Measurements from ENCODE around the gene ZBTB16.
A peak's percentile ranks its signal among the peaks of the same experiment; 100 is the strongest.

Gene ZBTB16

DNA sequence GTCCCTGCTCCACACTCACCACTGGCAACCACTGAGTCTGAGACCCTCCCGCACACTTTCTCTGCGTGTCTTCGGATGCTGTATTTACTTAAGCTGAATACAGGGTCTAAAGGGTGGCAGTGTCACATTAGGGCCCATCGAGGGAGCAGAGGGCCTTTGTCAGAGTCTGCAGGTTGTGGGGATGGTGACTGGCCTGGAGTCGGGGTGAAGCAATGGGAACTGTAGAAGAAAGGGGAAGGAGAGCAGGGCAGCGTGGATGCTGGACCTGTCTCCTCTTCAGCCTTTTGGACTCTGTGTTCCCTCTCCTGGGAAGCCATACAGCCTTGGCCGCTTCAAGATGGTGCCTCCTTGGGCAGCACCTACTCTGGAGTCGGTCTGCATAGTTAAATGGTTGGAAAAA is 61.1 kb downstream of the ZBTB16 start:
- no peaks in the 10 kb centered on the region for H3K9me3 Mint-ChIP-seq
- ATAC-seq, result no peak
- H3K27me3 Mint-ChIP-seq, result peaks cover 15% of the 10 kb centered on the region
- no peak overlapping the region for H3K4me3 Mint-ChIP-seq
- H3K4me1 Mint-ChIP-seq, result no peaks in the 10 kb centered on the region
- no peak overlapping the region for H3K27ac Mint-ChIP-seq
- DNase-seq, result no peak

DNA sequence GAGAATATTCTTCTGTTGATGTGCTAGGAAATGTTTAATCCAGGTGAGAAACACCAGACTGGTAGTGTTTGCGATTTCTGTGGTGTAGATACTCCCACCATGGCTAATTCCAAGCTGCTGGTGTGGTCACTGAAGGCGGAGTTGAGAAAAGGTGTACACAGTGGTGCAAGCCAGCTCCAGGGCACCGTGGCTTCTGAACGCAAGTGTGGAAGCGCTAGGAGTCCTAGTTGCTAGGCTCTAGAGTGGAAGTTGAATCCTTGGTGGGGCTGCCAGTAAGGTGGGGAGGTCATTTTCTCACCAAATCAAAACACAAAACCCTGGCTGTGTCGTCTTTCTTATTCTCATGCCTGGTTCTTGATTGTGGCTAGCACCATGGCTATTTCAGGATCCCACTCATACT is 61.6 kb downstream of the ZBTB16 start:
- Mint-ChIP-seq H3K4me3 (no peak overlapping the region), H3K27me3 (peaks cover 15% of the 10 kb centered on the region), H3K27ac (no peak overlapping the region), H3K4me1 (no peaks in the 10 kb centered on the region), H3K9me3 (no peaks in the 10 kb centered on the region)
- no peak for DNase-seq
- ATAC-seq, result no peak

DNA sequence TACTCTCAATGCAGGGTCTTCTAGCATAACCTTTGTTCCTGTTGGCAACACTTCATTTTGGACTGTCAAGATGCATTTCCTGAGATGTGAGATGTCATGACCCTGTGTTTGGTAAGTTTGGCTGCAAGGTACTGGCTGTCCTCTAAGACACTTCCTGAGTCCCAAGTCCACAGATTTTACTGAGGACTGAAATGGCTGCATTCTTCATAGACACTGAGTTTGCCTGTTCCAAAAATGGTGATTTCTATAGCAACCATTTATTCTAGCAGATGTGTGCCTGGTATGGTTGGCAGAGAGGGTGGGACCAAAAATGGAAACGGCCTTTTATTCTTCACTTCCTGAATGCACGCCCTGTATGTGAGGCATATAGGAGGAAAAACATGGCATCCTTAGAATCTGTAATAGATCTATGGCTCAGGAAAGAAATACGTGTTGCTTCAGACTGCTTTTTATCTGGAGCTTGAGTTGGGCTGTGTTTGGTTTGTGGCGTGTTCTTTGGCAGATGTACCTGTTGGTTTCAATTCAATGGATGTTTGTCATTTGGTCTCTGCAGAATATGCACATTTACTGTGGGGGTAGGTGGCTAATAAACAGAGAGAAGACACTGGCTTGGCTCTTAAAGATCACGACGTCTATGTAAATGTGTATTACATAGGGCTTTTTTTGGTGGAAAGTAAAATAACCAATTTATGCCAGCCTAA is 62.4 kb downstream of the ZBTB16 start:
- ATAC-seq (no peak), DNase-seq (no peak)
- Mint-ChIP-seq H3K9me3 (no peaks in the 10 kb centered on the region), H3K4me1 (no peaks in the 10 kb centered on the region), H3K4me3 (no peak overlapping the region), H3K27me3 (peaks cover 9% of the 10 kb centered on the region), H3K27ac (no peak overlapping the region)

DNA sequence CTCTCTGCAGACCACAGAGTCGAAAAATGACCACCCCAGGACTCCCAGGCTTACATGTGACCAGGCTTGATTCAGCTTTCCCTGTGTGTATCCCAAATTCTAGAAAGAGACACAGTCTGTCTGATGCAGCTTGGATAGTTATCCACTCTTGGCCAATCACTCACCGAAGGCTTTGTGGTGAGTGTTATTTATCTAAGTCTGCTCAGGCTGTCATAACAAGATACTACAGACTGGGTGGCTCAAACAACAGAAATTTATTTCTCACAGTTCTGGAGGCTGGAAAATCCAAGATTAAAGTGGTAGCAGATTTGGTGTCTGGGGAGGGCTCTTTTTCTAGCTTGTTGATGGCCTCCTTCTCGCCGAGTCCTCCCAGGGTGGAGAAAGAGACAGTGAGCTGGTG is 63.2 kb downstream of the ZBTB16 start:
- ATAC-seq, result no peak
- no peak overlapping the region for H3K4me3 Mint-ChIP-seq
- H3K27me3 Mint-ChIP-seq, result peaks cover 2% of the 10 kb centered on the region
- no peak overlapping the region for H3K27ac Mint-ChIP-seq
- DNase-seq, result no peak
- H3K9me3 Mint-ChIP-seq, result no peaks in the 10 kb centered on the region
- H3K4me1 Mint-ChIP-seq, result no peaks in the 10 kb centered on the region

DNA sequence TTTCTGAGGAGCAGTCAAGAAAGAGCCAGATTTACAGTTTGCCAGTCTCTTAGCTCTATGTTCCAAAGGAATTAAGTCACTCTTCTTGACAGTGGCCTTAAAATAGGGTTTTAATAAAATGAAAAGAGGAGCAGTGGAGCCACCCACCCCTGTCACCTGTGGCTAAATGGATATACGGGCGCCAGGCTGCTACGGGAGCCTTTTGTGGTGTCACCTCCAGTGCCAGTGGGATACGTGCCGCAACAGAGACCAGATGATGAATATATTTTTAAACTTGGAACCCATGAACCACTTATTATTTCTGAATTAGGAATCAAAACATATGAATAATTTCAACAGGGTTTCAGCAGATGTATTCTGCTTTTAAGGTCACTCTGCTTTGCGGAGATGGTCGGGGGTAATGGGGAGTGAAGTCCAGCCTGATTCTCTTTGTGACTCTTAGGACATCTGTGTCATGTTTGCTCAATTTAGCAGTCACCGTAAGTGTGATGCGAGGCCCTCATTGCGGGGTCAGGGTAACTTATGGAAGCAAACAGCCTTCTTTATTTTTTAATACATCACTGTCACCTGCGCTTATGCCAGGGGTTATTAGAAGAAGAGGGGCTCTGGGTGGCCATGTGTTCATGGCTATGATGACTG is 64.3 kb downstream of the ZBTB16 start:
- ATAC-seq, result no peak
- no peaks in the 10 kb centered on the region for H3K9me3 Mint-ChIP-seq
- H3K4me3 Mint-ChIP-seq, result no peak overlapping the region
- no peak for DNase-seq
- H3K4me1 Mint-ChIP-seq, result no peaks in the 10 kb centered on the region
- no peaks in the 10 kb centered on the region for H3K27me3 Mint-ChIP-seq
- H3K27ac Mint-ChIP-seq, result no peak overlapping the region

DNA sequence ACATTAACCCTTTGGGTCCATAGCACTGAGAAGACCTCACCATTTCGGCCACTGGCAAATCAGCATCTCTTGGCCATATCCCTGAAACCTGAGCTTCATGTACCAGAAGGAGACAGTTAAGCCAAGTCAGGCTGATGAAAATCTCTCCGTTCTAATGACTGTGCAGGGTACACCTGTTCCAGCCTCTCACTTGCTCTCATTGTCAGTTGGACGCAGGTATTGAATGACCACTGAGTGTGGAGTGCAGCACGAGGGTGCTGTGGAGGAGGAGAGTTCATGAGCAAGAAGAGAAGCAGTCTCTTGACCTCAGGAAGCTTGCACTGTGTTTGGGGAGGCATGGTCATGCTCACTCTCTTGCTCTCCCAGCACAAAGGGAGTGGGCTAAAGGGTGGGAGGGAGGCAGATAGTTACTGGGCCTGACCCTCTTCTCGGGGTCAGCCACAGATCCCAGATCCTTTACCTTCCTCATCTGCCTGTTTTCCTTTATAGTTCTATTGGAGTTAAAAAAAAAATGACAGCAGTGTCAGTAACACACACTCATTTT is 65.2 kb downstream of the ZBTB16 start:
- no peak for DNase-seq
- peaks cover 6% of the 10 kb centered on the region for H3K4me1 Mint-ChIP-seq
- ATAC-seq, result no peak
- H3K27ac Mint-ChIP-seq, result no peak overlapping the region
- H3K9me3 Mint-ChIP-seq, result no peaks in the 10 kb centered on the region
- no peaks in the 10 kb centered on the region for H3K27me3 Mint-ChIP-seq
- no peak overlapping the region for H3K4me3 Mint-ChIP-seq

DNA sequence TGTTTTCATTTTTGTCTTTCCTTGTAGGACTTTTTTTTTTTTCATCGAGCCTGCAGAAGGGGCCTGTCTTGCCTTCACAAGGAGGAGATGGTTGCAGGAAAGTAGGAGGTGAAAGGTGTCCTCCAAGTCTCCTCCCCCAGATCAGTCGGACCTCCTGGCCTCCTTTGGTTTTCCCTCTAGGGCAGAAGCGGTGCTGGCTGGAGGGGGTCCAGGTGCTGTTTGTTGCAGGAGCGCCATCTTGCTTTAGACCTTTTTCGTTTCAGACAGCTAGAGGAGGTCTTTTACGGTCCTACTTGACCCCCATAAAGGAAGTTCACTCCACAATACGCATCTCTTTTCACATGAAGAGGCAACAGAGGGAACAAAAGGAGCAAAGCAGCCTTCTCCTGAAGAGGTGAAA is 66.0 kb downstream of the ZBTB16 start:
- no peak overlapping the region for H3K27ac Mint-ChIP-seq
- no peak for ATAC-seq

DNA sequence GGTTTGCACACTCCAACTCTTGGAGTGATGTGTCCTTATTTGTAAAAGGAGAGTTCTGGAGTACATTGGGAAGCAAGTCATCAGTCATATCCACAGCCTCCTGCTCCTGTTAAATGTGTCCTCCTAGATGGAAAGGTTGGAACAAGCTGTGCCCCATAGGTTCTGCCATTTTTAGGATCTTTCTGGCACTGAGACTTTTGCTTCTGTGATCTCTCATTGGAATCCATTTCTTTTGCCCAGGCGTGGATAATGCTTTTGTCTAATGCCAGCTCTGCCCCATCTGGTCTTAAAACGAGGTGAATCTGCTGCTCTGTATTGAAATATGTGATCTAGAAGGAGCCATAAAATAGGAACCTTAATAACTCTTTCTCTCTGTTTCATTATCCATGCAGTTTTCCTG is 66.4 kb downstream of the ZBTB16 start:
- DNase-seq (no peak), ATAC-seq (no peak)
- peaks cover 12% of the 10 kb centered on the region for H3K4me1 Mint-ChIP-seq
- H3K27me3 Mint-ChIP-seq, result no peaks in the 10 kb centered on the region
- no peak overlapping the region for H3K27ac Mint-ChIP-seq
- H3K9me3 Mint-ChIP-seq, result no peaks in the 10 kb centered on the region
- no peak overlapping the region for H3K4me3 Mint-ChIP-seq

More for the DNA sequence above, 66.0 kb downstream of the ZBTB16 start:
- Mint-ChIP-seq H3K4me1 (peaks cover 10% of the 10 kb centered on the region), H3K9me3 (no peaks in the 10 kb centered on the region), H3K4me3 (no peak overlapping the region), H3K27me3 (no peaks in the 10 kb centered on the region)
- no peak for DNase-seq

DNA sequence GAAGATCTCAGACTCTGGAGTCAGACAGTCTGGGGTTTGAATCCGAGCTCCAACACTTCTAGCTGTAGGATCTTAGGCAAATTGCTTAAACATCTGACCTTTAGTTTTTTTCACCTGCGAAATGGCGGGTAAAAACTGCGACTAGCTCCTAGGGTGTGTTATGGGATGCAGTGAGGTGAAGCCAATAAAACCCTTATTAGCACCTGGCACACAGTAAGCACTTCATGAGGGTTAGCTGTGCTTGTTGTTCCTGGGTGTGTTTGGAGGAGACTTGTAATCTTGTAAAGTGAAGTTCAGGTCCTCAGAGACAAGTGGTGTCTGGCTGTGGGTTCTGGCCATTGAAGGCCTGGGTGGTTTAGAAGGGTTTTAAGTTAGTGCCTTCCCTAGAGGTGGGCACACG is 68.9 kb downstream of the ZBTB16 start:
- Mint-ChIP-seq H3K4me1 (peaks cover 23% of the 10 kb centered on the region), H3K27ac (no peak overlapping the region), H3K4me3 (no peak overlapping the region), H3K27me3 (no peaks in the 10 kb centered on the region), H3K9me3 (no peaks in the 10 kb centered on the region)
- no peak for ATAC-seq
- no peak for DNase-seq

DNA sequence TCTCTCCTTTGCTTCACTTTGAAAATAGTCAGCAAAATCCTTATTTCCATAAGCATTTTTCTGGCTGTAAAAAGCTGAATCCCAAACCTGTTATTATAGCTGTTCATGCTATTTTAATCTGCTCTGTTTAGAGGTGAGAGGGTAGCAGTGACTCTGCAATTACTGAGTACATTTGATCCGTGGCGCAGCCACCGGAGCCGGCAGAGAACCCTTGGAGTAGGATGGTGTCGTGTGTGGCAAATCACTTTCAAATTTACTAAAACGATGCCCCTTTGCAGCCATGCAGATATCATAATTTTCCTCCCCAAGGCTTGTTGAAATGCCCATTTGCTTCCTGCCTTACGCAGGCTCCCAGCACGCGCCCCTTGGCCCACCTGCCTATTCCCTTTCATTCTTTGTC is 69.6 kb downstream of the ZBTB16 start:
- H3K4me3 Mint-ChIP-seq, result no peak overlapping the region
- no peak for ATAC-seq
- no peak for DNase-seq
- no peaks in the 10 kb centered on the region for H3K9me3 Mint-ChIP-seq
- no peak overlapping the region for H3K27ac Mint-ChIP-seq
- peaks cover 23% of the 10 kb centered on the region for H3K4me1 Mint-ChIP-seq
- H3K27me3 Mint-ChIP-seq, result no peaks in the 10 kb centered on the region

DNA sequence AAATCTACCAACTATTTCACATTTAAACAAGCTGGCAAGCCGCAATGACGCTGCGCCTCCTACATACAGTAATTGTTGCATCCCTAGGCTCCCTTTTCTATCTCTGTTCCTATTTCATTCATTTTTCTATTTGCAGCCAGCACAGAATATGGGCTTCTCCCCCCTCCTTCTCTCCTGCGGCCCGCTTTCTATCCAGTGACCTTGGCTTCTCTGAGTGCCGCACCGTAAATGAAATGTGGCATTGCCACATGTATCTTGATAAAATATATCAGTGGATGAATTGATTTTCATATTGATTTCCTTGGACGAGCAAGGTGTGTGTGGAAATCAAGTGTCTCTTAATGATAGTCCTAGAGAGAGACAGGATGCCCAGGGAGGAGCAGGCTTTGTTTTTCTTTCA is 70.2 kb downstream of the ZBTB16 start:
- Mint-ChIP-seq H3K4me1 (peaks cover 23% of the 10 kb centered on the region), H3K27me3 (no peaks in the 10 kb centered on the region), H3K9me3 (no peaks in the 10 kb centered on the region), H3K4me3 (no peak overlapping the region), H3K27ac (no peak overlapping the region)
- DNase-seq, result no peak
- no peak for ATAC-seq

DNA sequence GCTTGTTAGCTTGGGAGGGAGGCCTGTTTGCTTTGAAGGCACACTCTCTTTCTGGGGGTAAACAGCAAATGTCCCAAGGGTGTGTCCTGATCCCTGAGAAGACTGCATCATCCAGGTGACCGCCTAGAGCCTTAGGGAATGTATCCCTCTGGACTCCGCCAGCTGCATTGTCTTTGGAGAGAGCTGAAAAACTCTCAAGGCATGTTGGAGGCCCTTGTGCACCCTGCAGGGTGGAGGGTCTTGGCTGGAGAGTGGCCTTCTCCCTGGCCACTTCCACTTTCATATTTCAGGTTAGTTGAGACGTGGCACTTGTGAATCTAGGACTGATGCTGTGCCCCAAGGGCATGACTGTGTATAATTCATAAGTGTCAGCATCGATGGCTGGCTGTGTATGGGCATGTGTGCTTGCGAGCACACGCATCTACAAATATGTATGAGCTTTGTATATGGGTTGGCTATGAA is 70.6 kb downstream of the ZBTB16 start:
- ATAC-seq, result no peak
- no peak for DNase-seq
- no peaks in the 10 kb centered on the region for H3K27me3 Mint-ChIP-seq
- H3K4me3 Mint-ChIP-seq, result no peak overlapping the region
- peaks cover 24% of the 10 kb centered on the region for H3K4me1 Mint-ChIP-seq
- no peaks in the 10 kb centered on the region for H3K9me3 Mint-ChIP-seq
- no peak overlapping the region for H3K27ac Mint-ChIP-seq

DNA sequence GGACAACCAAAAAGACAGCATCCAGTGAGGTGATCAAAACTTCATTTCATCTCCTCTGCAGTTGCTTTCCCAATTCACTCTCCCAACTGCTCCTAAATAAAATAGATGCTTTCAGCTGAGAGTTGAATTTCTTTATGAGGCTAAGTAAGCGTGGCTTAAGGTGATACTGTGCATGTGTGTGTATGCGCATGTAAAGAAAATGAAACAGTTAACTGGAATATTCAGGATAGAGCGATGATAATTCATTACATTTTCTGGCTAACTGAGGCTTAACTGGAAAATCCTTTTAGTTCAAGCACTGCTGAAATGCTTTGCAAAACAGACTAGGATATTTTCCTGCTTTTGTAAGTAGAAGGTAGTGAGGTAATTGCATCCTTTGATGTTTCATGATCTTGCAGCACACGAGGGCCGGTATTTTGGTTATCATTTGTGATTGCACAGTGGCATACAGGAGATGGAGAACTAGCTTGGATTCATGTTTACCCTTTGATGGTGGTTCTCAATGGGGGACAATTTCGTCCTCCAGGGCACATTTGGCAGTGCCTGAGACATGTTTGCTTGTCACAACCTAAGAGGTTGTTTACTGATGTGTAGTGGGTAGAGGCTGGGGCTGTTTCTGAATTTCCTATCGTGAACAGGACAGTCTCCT is 71.2 kb downstream of the ZBTB16 start:
- Mint-ChIP-seq H3K9me3 (no peaks in the 10 kb centered on the region), H3K4me3 (peak overlapping the region in 1 of 2 donors; percentile 23), H3K27ac (peak overlapping the region in 1 of 2 donors; percentile 27), H3K4me1 (peaks cover 30% of the 10 kb centered on the region), H3K27me3 (no peaks in the 10 kb centered on the region)
- ATAC-seq (no peak), DNase-seq (no peak)

DNA sequence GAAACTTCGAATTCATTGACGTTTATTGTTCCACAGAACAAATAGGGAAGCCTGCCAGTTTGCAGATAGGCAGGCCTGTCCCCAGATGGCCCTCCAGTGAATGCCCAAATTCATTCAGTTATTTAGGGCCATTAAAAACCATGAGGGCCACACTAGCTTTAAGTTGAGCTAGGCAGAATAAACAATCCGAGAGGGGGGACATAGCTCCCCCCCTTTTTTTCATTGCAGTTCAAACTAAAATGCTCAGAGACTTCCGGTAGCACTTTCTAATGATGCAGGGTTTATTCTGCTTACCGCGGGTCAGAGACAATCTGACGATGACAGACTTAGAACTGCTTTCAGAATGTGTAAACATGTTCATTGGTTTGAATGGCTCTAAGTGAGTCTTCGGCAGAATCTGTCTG is 72.0 kb downstream of the ZBTB16 start:
- Mint-ChIP-seq H3K4me1 (peaks cover 35% of the 10 kb centered on the region), H3K27ac (no peak overlapping the region), H3K9me3 (no peaks in the 10 kb centered on the region), H3K4me3 (peak overlapping the region in 1 of 2 donors; percentile 27), H3K27me3 (no peaks in the 10 kb centered on the region)
- peak; percentile 91 for ATAC-seq
- peak in 1 of 2 donors; percentile 18 for DNase-seq

DNA sequence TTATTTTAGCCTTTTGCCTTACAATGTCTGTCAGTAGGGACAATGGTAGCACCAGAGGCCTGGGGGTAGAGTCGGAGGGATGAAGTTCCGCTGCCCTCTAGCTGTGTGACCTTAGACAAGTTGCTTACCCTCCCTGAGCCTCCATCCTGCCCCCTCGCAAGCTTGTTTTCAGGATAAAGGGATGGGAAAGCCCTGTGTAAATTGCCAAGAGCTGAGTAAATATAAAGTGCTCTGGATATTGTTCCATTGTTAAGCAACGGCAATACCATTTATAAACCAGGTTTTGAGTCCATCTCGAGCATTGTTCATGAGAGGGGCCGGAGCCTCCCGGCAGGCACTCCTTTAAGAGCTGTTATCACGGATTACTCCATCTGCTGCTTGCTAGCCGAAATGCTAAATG is 72.9 kb downstream of the ZBTB16 start:
- DNase-seq, result no peak
- Mint-ChIP-seq H3K4me1 (peaks cover 45% of the 10 kb centered on the region), H3K4me3 (no peak overlapping the region), H3K9me3 (no peaks in the 10 kb centered on the region), H3K27me3 (no peaks in the 10 kb centered on the region), H3K27ac (no peak overlapping the region)
- no peak for ATAC-seq

DNA sequence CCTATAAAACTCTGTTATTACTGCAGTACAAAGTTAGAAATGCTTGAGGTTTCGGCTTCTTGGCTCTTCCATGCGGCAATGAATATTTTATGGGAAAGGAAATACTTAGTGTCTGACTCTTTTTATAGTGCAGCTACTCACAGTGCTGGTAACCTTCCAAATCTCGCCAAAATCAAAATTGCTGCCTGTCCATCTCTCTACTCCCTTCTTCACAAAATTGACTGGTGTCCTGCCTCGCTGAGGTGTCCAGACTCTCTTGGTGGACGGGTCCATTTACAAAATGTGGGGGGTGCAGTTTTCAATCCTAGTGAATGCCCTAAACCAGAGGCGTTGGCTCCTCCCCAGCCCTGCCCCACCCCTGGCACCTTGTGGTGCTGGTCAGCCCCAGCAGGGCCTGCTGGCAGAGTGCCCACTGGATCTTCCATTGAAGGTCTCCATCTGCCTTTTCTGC is 73.5 kb downstream of the ZBTB16 start:
- no peak for DNase-seq
- H3K27ac Mint-ChIP-seq, result no peak overlapping the region
- H3K4me3 Mint-ChIP-seq, result no peak overlapping the region
- no peaks in the 10 kb centered on the region for H3K9me3 Mint-ChIP-seq
- ATAC-seq, result no peak
- H3K4me1 Mint-ChIP-seq, result peaks cover 51% of the 10 kb centered on the region
- H3K27me3 Mint-ChIP-seq, result no peaks in the 10 kb centered on the region

Measured in stimulated activated naive CD8-positive, alpha-beta T cell treated with anti-CD3 and anti-CD28 coated beads, Interleukin-15, amount 100 ng/mL, for 72 hours (primary cell).